GM18505 (cell line): ENCODE results near the gene ANKRD9.

Source experiments
- ATAC-seq: cut with Tn5 transposase; IDR thresholded peaks from one replicate; pipeline ENCODE4 v1.9.1; 2021; ENCODE audit not compliant: unreplicated experiment
- POLR2A ChIP-seq: IDR thresholded peaks from 4 replicates; pipeline ENCODE4 v1.6.1; 2011; ENCODE audit warnings: borderline replicate concordance; ENCODE audit not compliant: insufficient read depth, insufficient read length; ENCODE audit errors: extremely low read depth

Gene ANKRD9

DNA sequence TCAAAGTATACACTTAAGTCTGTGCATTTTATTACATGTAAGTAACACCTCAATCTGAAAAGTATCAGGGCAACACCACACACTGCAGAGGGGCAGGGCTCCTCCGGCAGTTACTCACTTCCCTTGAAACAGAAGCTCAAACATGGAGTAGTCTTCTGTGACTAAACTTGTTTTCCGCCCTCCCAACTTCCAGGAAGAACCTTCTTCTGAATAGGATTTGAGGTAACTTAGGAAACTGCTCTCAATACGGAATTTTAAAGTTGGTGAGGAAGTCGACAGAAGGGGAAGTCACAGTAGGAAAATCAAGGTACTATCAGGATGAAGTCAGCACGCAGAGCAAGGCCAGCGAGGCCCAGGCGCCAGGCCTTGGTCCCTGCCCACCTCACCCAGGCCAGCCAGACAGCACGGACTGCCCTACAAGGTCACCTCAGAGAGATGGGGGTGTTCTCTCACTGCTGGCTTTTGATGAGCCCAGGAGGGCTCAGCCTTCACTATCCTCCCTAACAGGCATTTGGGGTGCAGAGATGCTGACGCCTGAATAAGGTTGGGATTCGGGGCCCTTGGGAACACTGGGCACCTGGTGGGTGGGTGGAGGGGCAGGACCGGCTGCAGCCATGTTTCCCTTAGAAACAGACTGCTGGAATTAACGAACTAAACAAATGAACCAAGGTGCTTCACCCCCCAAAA, 5.8 kb downstream of the ANKRD9 start:
- ATAC-seq, result no peak
- no peak for TF ChIP-seq POLR2A

DNA sequence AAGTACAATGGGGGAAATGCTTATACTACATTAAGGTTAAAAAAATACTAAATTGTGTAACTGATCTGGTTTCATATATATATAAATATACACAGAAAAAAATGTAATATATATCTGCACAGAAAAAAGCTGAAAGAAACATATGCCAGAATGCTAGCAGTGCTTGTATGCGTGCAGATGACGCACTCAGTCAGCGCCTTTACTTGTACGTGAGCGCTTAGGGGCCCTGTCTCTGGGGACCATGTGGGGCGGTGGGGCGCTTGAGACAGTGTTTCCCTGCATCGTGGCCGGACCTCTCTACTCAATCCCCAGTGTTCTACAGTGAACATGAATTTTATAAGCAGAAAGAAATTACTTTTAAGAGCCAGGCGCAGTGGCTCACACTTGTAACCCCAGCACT, 7.0 kb downstream of the ANKRD9 start:
- no peak for TF ChIP-seq POLR2A
- no peak for ATAC-seq

DNA sequence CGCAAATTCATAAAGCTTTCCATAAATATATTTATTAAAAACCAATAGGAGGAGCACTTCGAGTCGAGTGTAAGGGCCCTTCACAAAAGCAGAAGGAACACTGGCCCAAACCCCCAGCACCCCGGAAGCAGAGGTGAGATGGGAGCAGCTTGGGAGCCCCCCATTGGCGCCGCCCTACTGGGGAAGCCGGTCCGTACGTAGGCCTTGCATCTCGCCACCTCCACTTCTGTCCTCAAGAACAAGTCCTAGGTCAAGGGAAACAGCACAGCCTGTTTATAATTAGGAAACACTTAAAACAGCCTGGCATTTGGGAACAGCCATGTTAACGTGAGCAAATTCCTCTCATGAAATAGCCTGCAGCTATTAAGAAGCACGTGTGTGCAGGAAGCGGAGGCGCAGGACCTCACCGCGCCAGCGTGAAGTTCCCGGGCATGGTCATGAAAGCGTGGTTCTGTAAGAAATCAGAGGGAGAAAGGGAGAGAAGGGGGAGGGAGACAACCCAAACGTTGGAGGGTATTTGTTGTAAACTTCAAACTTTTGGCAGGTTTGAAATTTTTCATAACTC, 7.7 kb downstream of the ANKRD9 start:
- ATAC-seq, result no peak
- TF ChIP-seq POLR2A, result no peak

DNA sequence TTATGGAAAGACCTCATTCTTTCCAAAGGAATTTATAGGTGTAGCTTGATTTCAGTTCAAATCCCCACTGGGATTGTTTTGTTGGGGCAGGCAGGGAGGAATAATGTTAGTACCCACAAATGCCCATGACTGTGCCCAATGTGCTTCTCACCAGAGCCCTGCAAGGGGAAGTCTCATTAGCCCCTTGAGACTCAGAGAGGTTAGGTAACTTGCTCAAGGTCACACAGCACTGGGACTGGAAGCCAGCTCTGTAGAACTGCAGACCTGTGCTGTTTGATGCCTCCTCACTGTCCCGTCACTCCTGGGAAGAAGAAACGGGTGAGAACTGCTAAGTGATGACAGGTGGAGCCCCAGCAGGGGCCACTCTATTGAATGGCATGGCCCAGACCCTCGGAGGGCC, 8.9 kb downstream of the ANKRD9 start:
- ATAC-seq, result no peak
- TF ChIP-seq POLR2A, result no peak

DNA sequence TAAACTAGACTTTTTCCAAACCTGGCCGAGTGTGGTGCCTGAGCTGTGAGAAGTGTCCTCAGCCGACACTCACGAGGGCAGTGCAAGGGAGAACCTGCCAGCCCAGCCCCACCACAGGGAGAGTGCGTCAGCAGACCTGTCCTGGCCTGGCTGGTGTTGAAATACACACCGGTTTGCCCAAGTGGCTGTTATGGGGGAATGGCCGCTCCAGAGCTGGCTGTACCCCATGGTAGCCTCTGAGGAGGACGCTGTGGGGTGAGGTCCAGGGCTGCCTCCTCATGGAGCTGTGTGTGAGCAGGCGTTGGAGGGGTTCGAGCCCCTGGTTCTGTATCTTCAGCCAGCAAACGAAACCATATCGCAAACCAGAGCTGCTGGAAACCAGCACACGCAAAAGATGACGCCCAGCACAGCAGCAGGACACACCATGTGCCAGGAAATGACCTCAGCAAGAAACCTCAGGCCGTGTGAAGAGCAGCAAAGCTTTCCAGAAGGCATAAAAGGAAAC, 9.4 kb downstream of the ANKRD9 start:
- ATAC-seq, result no peak
- no peak for TF ChIP-seq POLR2A

DNA sequence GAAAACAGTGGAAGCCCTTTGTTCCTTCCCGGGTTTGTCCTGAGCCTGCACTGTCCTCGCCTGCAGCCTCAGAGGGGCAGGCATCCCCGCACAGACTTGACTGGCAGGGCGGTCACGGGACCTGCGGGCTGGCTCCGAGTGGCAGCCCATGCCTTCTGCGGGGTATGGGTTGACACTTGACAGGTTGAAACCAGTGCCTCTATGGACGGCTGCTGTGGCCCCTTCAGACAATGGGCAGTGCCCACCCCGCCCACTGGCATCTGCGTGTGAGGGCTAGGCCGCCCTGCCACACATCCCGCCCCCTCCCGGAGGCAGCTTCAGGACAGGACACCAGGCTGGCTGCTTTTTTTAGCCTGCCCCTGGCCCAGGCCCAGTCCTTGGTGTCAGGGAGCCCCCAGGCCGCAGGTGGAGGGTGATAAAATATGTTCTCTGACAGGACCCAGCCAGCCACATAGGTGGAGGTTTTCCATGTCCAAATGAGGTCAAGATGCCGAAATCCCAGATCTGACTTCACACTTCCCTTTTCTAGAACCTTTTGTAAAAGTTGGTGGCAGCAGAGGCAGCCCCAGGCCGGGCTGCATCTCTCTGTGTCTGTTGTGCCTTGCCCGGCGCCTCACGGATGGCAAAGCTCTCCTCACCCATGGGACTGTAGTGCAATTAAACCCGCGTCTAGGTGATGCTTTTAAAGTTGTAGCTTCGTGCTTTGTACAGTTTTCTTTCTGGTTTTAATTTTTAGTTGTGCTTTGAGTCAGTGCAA, 10.0 kb downstream of the ANKRD9 start:
- TF ChIP-seq POLR2A, result no peak
- ATAC-seq, result no peak

DNA sequence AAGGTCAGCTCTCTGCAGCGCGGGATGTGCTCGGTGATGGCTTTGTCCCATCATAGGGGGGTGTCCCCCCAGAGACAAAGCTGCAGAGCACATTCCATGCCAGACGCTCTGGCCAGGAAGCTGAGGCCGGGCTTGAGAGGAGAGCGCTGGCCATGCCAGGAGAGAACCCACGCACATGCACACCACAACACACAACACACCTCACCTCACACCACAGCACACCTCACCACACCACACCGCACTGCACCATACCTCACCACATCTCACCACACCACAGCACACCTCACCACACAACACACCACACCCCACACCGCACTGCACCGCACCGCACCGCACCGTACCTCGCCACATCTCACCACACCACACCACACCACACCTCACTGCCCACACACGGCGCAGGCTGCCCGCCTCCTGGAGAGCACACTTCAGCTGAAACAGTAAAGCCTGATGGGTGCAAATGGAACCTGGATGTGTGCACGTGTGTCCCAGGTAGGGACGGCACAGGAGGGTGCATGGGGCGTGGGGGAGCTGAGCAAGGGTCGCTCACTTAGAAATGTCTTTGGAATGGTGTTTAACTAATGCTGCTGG, 10.8 kb downstream of the ANKRD9 start:
- no peak for ATAC-seq
- TF ChIP-seq POLR2A, result no peak

DNA sequence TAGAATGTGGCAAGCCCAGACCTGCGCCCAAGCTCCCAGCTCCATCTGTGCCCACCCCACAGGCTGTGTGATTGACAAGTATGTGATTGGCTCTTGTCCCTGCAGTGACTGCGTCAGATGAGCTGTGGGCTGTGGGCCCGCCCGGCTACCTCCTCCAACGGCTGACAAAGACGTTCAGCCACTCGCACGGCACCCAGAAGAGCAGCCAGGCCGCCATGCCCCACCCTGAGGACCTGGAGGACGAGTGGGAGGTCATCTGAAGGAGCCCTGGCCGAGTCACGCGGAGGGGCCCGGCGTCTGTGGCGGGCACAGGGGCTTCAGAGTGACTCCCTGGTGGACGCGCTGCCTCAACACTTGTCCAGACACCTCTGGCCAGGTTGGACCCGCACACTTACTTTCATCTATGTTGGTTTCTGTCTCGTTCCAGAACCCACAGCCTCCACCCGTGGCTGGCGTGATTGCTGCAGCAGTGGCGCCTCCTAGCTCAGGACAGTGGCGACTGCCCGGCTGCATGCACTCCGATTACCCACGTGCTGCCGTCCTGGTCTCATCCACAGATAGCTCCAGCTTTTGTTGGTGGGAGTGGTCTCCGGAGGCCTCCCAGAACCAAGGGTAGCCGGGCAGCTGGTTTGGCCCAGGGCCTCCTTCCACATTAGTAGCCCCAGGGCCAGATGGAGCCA, 11.4 kb downstream of the ANKRD9 start:
- ATAC-seq, result no peak
- TF ChIP-seq POLR2A, result no peak

DNA sequence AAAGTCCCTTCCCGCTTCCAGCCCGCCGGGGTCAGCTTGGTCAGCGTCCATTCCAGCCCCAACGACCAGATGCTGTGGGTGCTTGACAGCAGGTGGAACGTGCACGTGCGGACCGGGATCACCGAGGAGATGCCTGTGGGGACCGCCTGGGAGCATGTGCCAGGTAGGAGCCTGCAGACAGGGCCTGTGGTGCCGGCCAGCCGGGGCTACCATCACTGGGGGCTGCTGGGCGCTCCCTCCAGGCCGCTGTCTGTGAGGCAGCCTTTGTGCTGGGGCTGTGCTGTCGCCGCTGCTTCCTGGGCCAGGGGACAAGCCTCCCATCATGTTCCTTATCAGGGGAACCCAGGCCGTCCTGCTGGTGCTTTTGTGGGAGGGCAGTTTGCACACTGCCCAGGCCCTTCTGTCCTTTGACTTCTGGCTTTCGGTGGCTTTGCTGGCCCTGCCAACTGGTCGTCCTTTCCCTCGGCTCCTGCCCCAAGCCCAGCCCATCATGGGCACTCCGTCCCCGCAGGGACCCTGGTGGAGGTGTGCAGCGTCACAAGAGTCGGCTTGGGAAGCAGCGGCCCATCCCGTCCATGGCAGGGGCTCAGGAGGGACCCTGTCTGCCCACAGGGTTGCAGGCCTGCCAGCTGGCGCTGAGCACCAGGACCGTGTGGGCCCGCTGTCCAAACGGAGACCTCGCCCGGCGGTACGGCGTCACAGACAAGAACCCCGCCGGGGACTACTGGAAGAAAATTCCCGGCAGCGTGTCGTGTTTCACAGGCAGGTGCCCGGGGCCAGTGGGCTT, 12.4 kb downstream of the ANKRD9 start:
- no peak for ATAC-seq
- no peak for TF ChIP-seq POLR2A

DNA sequence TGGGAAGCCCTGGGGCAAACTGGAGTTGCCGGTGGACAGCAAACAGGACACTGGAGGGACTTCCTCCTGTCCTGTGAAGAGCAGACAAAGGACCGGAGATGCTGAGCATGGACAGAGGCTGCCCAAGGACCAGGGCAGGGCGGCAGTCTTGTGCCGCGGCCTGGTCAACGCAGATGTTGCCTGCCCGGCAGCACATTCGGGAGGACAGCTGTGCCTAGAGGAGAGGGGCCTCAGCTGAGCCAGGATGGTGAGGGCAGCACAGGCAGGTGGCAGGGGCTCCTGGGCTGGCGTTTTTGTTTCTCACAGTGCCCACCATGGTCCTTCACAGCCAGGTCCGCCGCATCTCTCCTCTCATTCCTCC, 13.3 kb downstream of the ANKRD9 start:
- no peak for TF ChIP-seq POLR2A
- no peak for ATAC-seq

DNA sequence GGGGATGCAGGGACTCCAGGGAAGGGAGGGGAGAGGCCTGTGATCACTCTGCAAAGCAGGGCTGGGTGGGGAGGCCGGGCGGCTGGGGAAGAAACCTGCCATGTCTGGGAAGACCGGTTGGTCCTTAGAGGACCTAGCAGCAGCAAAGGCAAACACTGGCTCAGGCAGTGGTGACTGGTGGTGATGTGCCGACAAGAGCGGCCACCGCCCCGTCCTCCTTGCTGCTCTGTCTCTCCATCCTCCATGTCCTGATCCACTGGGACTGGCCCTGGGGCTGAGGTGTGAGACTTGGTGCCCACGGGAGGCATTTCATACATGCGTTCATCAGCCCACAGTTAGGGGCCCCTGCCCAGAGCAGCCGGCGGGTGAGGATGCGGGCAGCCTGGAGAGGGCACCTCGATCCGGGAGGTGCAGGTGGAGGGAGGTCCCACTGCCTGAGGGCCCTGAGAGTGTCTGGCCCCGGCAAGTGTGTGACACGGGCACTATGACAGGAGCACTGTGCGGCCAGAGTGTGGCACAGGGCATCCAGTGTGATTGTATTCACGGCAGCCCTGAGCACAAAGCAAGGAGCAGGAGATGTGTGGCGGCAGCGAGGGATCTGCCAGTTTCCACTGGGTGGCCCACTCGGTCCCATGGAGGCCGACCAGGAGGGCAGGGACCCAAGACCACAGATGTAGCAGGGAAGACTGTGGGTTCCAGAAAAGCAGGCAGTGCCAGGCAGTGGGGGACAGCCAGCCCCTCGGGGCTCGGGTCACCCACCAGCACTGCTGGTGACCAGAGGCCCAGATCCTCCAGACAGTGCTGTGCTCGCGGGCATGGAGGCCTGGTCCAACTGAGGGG, 13.9 kb downstream of the ANKRD9 start:
- no peak for TF ChIP-seq POLR2A

DNA sequence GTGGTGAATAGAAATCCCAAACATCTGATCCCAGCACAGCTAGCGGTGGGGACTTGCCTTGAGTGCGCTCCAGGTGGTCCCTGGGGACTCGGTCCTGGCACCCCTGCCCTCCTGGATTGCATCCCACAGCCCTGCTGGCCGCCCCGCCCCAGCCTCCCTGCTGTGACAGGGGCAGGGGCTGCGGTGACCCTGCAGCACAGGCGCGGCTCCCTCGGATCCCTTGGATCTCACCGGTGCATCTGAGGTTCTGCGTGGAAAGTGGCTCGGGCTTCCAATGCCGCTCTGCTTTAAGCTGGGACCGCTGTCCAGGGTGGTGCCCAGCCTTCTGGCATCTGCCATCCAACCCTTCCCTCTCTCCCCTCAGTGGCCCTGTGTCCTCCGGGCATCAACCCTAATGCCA, 16.0 kb downstream of the ANKRD9 start:
- no peak for ATAC-seq
- TF ChIP-seq POLR2A, result no peak

More for the DNA sequence above, 13.9 kb downstream of the ANKRD9 start:
- ATAC-seq, result no peak
